Stimulated activated CD4-positive, alpha-beta T cell treated with anti-CD3 and anti-CD28 coated beads, Interleukin-4, amount 100 ng/mL, for 24 hours (primary cell): ENCODE data around the gene RBBP5.

Experiments used
- DNase-seq: peaks from one replicate; pipeline ENCODE4 v3.0.0-alpha.2; 2020

Gene RBBP5

DNA sequence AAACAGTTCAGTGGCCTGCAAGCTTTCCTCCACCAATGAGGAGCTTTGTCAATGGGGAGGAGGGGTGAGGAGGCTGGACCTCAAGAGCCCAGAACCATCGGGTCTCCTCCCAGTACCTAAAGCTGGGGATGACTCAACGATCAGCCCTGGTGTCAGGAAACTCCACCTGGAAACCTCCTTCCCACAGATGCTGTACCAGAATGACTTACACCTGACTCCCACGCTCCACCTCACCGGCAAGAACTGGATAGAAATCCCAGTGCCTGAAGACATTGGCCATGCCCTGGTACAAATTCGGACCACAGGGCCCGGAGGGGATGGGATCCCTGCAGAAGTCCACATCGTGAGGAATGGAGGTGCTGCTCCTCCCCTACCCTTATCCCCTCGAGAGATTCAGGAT, 48.9 kb downstream of the RBBP5 start:
- DNase-seq: no peak

DNA sequence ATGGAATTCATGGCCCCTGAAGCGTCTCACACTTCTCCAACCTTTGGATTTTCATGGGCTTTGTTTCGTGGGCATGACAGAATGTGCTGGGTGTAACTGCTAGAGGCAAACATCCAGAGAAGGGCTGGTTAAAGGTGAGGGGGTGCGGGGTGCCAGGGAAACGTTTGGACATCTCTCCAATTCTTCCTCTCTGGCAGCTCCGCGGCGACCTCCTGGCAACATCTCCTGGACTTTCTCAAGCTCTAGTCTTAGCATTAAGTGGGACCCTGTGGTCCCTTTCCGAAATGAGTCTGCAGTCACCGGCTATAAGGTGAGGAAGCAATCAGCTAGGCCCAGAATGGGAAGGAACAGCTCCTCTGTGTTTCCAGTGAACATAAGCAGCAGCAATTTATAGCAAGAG, 49.5 kb downstream of the RBBP5 start:
- no peak for DNase-seq

- no peak for DNase-seq
Observed at GRCh38 chr1:205071801-205072200, 50.0 kb downstream of the RBBP5 start.

DNA sequence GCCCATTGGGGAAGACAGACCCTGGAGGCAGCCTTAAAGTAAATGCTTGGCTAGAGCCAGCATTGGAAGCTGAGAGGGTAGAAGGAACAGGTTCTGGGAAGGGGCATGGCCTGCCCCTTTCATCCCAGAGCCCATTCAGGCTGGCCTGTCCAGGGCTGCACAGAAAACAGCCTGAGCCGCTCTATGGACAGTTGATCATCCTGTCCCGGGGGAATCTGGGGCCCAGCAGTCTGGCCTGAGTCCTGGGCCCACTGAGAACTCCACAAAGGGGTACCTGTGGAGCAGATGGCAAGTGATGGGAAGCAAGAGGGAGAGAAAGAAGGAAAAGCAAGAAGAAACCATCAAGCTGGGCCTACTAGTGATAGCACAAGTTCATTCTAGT, 50.8 kb downstream of the RBBP5 start:
- no peak for DNase-seq

- DNase-seq: no peak
Observed at GRCh38 chr1:205069371-205070125, 52.2 kb downstream of the RBBP5 start.

DNA sequence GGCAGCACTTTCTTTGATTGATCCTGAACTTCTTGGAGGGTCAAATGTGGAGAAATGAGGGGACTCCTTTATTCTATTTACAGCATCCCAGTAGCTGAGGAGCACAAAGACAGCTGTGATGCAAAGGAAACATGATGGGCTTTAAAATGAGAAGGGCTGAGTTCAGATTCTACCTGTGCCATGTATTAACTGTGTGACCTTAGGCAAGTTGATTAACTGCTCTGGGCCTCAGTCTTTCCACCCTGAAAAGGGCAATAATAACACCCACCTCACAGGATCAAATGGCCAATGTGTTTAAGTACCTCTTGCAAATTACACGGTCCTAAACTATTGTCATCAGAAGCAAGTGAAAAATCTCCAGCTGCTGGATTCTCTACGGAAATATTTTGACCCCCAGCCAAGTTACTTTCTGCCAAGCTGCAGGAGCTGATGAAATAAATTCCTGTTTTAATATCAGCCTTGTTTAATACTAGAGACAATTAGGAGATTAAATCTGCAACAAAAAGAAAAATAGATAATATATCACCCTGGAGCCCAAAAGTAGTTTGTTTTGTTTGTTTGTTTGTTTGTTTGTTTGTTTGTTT, 53.2 kb downstream of the RBBP5 start:
- DNase-seq: no peak

DNA sequence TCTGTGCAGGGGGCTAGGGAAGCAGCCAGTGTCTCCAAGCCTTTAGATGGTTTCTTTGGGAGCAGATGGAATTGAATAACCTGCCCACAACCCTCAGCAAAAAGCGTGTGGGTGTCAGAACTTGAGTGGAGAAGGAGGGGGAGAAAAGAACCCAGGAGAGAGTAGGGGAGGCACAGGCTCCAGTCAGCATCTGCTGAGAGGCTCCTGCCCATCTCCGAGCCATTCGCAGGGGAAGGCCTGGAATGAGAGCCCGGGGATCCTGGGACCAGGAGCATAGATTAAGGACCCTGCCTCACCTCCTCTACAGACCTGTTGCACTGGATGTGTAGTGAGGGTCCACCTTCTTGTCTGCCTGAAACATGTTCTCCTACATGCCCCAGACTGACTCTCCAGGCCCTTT, 53.8 kb downstream of the RBBP5 start:
- no peak for DNase-seq

DNA sequence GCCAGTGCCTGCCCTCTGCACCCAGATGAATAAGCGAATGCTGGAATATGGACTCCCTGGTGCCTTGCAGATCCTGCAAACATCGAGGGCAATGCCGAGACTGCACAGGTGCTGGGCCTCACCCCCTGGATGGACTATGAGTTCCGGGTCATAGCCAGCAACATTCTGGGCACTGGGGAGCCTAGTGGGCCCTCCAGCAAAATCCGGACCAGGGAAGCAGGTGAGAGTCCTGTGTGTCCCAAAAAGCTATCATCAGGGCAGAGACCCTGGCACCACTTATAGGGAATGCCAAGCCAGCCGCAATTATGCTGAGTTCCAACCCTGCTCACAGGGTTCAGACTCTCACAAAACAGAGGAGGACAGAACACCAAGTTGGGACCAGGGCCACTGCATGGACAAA, 54.7 kb downstream of the RBBP5 start:
- DNase-seq: no peak

DNA sequence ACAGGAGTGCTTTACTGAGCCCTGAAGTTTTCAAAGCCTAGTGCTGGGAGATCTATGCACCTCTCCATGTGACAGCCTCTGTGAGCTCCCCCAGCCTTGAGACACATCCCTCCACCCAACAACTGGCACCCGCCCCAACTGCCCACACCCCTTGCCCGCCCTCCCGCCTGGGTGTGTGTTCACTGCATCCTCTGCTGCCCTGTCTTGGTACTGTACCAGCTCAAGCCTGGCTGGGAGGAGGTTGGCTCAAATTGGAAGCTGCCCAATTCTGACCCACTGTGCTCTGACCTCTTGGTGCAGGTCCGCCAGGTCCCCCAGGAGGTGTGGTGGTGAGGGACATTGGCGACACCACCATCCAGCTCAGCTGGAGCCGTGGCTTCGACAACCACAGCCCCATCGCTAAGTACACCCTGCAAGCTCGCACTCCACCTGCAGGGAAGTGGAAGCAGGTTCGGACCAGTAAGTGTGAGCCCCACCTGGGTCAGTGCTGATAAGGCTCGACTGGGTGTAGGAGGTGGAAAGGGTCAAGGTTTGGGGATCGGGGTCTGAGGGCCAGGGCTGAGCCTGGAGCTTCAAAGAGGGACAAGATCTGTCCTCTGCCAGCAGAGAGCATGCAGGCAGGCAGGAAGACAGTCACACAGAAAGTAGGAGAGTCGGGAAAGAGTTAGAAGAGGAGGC, 55.5 kb downstream of the RBBP5 start:
- no peak for DNase-seq

DNA sequence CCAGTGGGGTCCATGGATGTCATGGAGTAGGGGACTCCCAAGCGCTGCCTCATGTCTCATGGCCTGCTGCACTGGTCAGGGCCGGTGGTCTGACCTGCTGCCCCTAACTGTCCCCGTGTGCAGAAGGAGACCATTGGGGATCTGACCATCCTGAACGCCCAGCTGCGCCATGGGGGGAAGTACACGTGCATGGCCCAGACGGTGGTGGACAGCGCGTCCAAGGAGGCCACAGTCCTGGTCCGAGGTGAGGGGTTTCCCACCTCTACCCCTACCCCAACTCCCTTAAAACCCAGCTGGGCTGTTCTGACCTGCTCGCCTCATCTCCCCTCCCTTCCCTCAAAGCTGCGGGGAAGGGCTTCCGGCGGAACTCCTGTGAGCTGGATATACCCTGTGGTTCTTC, 56.1 kb downstream of the RBBP5 start:
- DNase-seq: no peak

- DNase-seq: no peak
Observed at GRCh38 chr1:205064741-205065316, 56.9 kb downstream of the RBBP5 start.

DNA sequence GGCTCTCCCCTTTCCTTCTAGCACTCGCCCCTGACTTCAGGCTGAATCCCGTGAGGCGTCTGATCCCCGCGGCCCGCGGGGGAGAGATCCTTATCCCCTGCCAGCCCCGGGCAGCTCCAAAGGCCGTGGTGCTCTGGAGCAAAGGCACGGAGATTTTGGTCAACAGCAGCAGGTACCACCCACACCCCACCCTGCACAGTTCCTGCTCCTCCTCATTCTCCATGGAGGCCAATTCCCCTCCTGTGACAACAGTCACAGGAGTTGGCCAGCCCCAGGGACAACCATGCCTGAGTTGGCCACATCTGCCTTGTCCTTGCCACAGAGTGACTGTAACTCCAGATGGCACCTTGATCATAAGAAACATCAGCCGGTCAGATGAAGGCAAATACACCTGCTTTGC, 57.5 kb downstream of the RBBP5 start:
- DNase-seq: no peak

GRCh38 chr1:205062895-205063294, 58.9 kb downstream of the RBBP5 start:
- DNase-seq: no peak

DNA sequence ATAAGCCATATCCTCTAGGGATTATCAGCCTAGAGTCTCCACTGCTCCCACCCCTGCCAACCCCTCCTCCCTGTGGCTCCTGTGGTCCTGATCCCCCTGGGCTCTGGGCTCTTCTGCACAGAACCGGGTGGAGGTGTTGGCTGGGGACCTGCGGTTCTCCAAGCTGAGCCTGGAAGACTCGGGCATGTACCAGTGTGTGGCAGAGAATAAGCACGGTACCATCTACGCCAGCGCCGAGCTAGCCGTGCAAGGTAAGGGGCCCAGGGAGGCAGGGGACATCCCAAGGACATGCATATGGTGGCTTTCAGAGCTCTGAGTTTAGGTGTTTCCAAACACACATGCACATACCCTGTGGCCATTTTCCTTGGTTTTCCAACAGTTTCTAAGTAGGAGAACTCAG, 59.5 kb downstream of the RBBP5 start:
- DNase-seq: no peak

DNA sequence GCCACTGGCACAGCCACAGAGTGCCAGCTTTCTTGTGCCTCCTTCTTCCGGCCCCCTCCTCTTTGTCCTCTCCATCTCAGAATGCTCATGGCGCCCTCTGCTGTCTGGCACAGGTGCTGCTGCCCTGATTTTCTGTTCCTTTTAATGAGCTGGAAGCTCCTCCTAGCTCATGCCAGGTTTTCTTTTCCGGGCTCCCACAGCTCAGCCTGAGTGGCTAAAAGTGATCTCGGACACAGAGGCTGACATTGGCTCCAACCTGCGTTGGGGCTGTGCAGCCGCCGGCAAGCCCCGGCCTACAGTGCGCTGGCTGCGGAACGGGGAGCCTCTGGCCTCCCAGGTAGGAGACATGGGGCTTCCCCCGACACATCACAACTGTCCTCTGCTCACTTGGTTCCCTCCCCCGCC, 60.1 kb downstream of the RBBP5 start:
- DNase-seq: peak; percentile 68

DNA sequence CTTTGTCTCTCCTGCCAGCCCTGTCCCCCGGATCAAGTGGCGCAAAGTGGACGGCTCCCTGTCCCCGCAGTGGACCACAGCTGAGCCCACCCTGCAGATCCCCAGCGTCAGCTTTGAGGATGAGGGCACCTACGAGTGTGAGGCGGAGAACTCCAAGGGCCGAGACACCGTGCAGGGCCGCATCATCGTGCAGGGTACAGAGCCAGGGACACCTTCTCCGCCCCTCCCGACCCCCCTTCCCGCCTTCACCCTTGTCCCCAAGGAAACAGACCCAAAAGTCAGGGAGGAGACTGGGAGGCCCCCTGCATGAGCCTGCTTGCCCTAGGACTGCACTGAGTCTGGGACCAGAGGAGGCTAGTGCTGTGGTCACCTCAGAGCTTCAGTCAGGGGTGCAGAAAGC, 60.6 kb downstream of the RBBP5 start:
- DNase-seq: no peak

GRCh38 chr1:205060746-205061145, 61.0 kb downstream of the RBBP5 start:
- no peak for DNase-seq

- no peak for DNase-seq
Observed at GRCh38 chr1:205059660-205060059, 62.1 kb downstream of the RBBP5 start.

DNA sequence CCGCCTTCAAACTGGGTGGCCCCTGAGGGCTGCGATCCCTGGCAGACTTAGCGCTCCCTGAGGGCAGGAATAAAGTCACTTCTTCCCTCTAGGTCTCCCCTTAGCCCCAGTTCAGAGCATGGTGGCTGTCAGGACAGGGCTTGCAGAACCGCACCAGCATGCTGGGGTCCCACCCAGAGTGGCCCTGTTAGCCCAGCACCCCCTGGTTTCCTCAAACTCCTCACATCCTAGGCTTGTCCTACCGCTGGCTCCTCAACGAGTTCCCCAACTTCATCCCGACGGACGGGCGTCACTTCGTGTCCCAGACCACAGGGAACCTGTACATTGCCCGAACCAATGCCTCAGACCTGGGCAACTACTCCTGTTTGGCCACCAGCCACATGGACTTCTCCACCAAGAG, 62.9 kb downstream of the RBBP5 start:
- DNase-seq: no peak

DNA sequence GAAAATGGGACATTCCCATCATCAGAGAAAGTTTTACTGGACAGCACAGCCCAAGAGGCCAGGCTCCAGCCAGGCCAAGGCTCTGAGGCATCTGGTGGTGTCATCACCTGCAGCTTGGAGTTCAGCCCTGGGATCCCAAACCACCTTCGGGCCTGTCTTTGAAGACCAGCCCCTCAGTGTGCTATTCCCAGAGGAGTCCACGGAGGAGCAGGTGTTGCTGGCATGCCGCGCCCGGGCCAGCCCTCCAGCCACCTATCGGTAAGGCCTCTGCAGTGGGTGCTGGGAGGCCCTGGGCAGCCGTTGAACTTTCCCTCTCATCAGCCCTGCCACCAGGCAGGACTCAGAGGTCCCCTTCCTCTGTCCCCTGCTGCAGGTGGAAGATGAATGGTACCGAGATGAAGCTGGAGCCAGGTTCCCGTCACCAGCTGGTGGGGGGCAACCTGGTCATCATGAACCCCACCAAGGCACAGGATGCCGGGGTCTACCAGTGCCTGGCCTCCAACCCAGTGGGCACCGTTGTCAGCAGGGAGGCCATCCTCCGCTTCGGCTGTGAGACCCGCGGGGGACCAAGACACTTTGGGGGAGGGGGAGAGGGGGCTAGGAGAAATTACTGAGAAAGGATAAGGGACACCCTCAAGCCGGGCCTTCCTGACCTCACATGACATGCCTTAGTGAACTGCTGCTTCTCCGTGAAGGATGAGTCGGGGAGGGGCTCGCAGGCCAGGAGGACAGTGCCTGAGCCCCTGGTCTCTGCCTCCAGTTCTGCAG, 63.8 kb downstream of the RBBP5 start:
- no peak for DNase-seq

GRCh38 chr1:205056956-205057568, 64.7 kb downstream of the RBBP5 start:
- no peak for DNase-seq

DNA sequence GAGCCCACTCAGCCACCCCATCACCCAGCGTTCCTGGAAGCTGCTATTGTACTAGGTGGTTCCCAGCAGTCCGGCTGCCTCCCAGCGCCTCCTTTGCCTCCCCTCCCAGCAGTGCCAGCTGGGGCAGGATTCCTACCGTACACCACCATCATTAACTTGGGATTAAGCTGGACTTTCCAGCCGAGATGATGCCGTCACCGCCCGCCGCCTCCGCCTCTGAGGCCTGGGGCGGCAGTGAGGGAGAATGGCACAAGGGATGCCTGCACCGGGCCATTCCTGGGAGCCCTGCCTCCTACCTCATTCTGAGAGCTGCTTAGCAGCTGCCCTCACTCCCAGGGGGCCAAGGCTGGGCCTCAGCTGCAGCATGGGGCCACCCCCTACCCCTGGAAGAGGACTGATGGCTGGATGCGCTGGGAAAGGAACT, 65.6 kb downstream of the RBBP5 start:
- no peak for DNase-seq

GRCh38 chr1:205054013-205054412, 67.8 kb downstream of the RBBP5 start:
- DNase-seq: no peak
